GOT3 (cell line): ENCODE results near the gene TPPP3.

Source experiments
- DNase-seq: peaks from one replicate; lab custom pipeline; 2025; ENCODE audit warnings: mixed read lengths; lab: John Stamatoyannopoulos, UW

The TPPP3 gene

GRCh38 chr16:67342616-67343015 lies 50.7 kb downstream of the TPPP3 start:
- DNase-seq: no peak

GRCh38 chr16:67341250-67341649 lies 52.0 kb downstream of the TPPP3 start:
- DNase-seq: no peak
